H1 (cell line): Measurements from ENCODE around the gene C10orf95.

Experiments used
- CHD2 ChIP-seq: IDR thresholded peaks from 2 replicates; pipeline ENCODE4 v1.6.1; 2012; ENCODE audit warnings: low read length, improper control_type of control experiment
- CREB1 ChIP-seq: IDR thresholded peaks from 2 replicates; pipeline ENCODE4 v1.6.1; 2012; ENCODE audit warnings: inconsistent platforms
- EZH2 ChIP-seq: fragments of 200-600 bp; sonication (generic); IDR thresholded peaks from 2 replicates; pipeline ENCODE4 v1.7.1; 2012; ENCODE audit warnings: low read depth, mild to moderate bottlenecking, moderate library complexity, low read length, inconsistent platforms; ENCODE audit not compliant: severe bottlenecking
- GABPA ChIP-seq: IDR thresholded peaks from 2 replicates; pipeline ENCODE4 v1.6.1; 2011; ENCODE audit warnings: mild to moderate bottlenecking, low read length, moderate library complexity, borderline replicate concordance; ENCODE audit not compliant: insufficient read depth
- RNF2 ChIP-seq: fragments of 200-900, 300-1000 bp; sonication (generic); IDR thresholded peaks from 2 replicates; pipeline ENCODE4 v1.7.1; 2016; ENCODE audit warnings: borderline replicate concordance, low read depth, mild to moderate bottlenecking, antibody characterized with exemption, low read length; ENCODE audit not compliant: poor library complexity, severe bottlenecking; ENCODE audit errors: missing control alignments
- TF ChIP-seq, protein P1 (sequence below), 3 experiments: IDR thresholded peaks; 1 replicate in 2 of 3; 2 replicates in 1 of 3; pipeline versions ENCODE4 v1.5.1 to v1.6.1; 2011; ENCODE audit warnings: low read length in 3 of 3, mild to moderate bottlenecking in 3 of 3, inconsistent platforms in 2 of 3, low read depth in 1 of 3, moderate library complexity in 1 of 3; ENCODE audit not compliant: insufficient read depth in 1 of 3; ENCODE audit errors: control extremely low read depth in 1 of 3
- TF ChIP-seq, protein P2 (sequence below): IDR thresholded peaks from 2 replicates; pipeline ENCODE4 v1.6.1; 2011; ENCODE audit warnings: low read length, improper control_type of control experiment

DNA sequence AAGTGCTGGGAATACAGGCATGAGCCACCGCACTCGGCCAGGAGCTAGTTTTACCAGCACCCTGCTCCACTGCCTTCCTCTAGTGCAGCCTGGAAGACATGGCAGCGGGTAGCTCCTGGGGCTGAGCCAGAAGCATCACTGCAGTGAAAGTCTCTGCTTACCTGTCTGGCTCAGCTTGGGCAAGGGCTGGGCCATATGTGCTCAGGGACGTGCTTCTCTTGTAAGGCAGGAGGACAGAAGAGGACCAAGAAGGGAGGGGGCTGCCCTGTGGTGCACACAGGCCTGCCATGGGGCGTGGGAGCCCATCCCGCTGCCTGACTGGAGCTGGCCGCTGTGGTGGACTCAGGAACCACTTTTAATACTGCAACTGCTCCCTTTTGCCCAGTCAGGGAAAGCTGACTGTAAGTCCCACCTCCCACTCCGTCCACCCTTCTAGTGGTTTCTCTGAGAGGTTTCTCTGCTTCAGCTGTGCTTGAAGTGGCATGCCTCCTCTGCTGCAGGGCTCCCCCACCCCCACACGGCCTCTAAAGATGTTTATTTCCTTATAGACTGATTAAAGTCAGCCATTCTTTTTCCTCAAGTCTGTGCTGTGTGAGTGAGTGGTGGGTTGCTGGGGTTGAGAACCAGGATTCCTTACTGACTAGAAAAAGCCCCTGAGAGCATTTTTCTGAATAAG lies 25.3 kb upstream of the C10orf95 start:
- no peak for TF ChIP-seq CREB1
- no peak for TF ChIP-seq GABPA
- TF ChIP-seq, protein P1, sequence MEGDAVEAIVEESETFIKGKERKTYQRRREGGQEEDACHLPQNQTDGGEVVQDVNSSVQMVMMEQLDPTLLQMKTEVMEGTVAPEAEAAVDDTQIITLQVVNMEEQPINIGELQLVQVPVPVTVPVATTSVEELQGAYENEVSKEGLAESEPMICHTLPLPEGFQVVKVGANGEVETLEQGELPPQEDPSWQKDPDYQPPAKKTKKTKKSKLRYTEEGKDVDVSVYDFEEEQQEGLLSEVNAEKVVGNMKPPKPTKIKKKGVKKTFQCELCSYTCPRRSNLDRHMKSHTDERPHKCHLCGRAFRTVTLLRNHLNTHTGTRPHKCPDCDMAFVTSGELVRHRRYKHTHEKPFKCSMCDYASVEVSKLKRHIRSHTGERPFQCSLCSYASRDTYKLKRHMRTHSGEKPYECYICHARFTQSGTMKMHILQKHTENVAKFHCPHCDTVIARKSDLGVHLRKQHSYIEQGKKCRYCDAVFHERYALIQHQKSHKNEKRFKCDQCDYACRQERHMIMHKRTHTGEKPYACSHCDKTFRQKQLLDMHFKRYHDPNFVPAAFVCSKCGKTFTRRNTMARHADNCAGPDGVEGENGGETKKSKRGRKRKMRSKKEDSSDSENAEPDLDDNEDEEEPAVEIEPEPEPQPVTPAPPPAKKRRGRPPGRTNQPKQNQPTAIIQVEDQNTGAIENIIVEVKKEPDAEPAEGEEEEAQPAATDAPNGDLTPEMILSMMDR (IDR thresholded peaks at IDR 0.05; ENCODE audit: control extremely low read depth in 1 of 3, insufficient read depth in 1 of 3, low read depth in 1 of 3, low read length in 3 of 3) = no peak
- no peak for TF ChIP-seq EZH2
- TF ChIP-seq, protein P2, sequence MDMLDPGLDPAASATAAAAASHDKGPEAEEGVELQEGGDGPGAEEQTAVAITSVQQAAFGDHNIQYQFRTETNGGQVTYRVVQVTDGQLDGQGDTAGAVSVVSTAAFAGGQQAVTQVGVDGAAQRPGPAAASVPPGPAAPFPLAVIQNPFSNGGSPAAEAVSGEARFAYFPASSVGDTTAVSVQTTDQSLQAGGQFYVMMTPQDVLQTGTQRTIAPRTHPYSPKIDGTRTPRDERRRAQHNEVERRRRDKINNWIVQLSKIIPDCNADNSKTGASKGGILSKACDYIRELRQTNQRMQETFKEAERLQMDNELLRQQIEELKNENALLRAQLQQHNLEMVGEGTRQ = no peak
- TF ChIP-seq CHD2 = no peak
- no peak for TF ChIP-seq RNF2
